Fibroblast of lung (primary cell): Measurements from ENCODE around the gene LIM2. TPM values are rescaled to one million over a fixed set of nuclear protein-coding genes. Genes with fewer than 3 reads are reported as not detected.
A peak's percentile ranks its signal among the peaks of the same experiment; 100 is the strongest.

ENCODE experiments used
- DNase-seq, 2 donors: peaks; one replicate each; pipeline versions ENCODE4 v3.0.0 to v3.0.0-alpha.2; 2010; ENCODE audit warnings: low read depth in 2 of 2
- H2AFZ ChIP-seq: 2 replicates; pipeline ENCODE4 v1.5.1; 2012; ENCODE audit warnings: low read length, control low read depth, inconsistent platforms
- H3K27ac ChIP-seq: 2 replicates; pipeline ENCODE4 v1.5.1; 2011; ENCODE audit warnings: low read length, control low read depth; ENCODE audit not compliant: insufficient read depth
- H3K27me3 ChIP-seq: 2 replicates; pipeline ENCODE4 v1.5.1; 2011; ENCODE audit warnings: mild to moderate bottlenecking, low read length; ENCODE audit not compliant: control insufficient read depth, insufficient read depth
- H3K36me3 ChIP-seq: 2 replicates; pipeline ENCODE4 v1.5.1; 2011; ENCODE audit warnings: low read length; ENCODE audit not compliant: control insufficient read depth, insufficient read depth
- H3K4me1 ChIP-seq: 2 replicates; pipeline ENCODE4 v1.5.1; 2011; ENCODE audit warnings: low read length; ENCODE audit not compliant: control insufficient read depth, insufficient read depth; ENCODE audit errors: extremely low read depth
- H3K4me2 ChIP-seq: 2 replicates; pipeline ENCODE4 v1.5.1; 2011; ENCODE audit warnings: low read length, control low read depth; ENCODE audit not compliant: insufficient read depth; ENCODE audit errors: extremely low read depth
- H3K4me3 ChIP-seq, 4 experiments: fragments of 200-600 bp in 1 of 4; sonication (generic) in 1 of 4; replicated peaks in 1 of 4; 2 replicates each; pipeline ENCODE4 v1.5.1; 2011 to 2016; ENCODE audit warnings: low read length in 4 of 4, low read depth in 3 of 4, mild to moderate bottlenecking in 3 of 4, control low read depth in 2 of 4, inconsistent platforms in 1 of 4, mixed read lengths in 1 of 4; ENCODE audit not compliant: insufficient read depth in 1 of 4; ENCODE audit errors: control extremely low read depth in 1 of 4
- H3K79me2 ChIP-seq: 2 replicates; pipeline ENCODE4 v1.5.1; 2012; ENCODE audit warnings: mild to moderate bottlenecking, low read length, inconsistent platforms; ENCODE audit not compliant: control insufficient read depth, insufficient read depth
- H3K9ac ChIP-seq: 2 replicates; pipeline ENCODE4 v1.5.1; 2011; ENCODE audit warnings: mild to moderate bottlenecking, low read length, control low read depth; ENCODE audit not compliant: insufficient read depth
- H3K9me3 ChIP-seq: 2 replicates; pipeline ENCODE4 v1.5.1; 2012; ENCODE audit warnings: low read depth, low read length; ENCODE audit not compliant: control insufficient read depth, insufficient read depth
- H4K20me1 ChIP-seq: 2 replicates; pipeline ENCODE4 v1.5.1; 2011; ENCODE audit warnings: low read length; ENCODE audit not compliant: control insufficient read depth, insufficient read depth; ENCODE audit errors: extremely low read depth
- EZH2 ChIP-seq: IDR thresholded peaks from 2 replicates; pipeline ENCODE4 v1.5.1; 2012; ENCODE audit warnings: low read length, control low read depth, mild to moderate bottlenecking; ENCODE audit errors: missing control alignments
- polyA plus RNA-seq, 2 donors: library from polyadenylated mRNA; depleted of rRNA in 1 of 2; stranded (reverse) in 1 of 2; unstranded in 1 of 2; fragments of >200 nt; gene quantifications; 2 replicates each; pipeline ENCODE4 v1.2.1, GENCODE V29; 2011 to 2012; ENCODE audit warnings: missing spikeins in 1 of 2
- total RNA-seq: library from RNA; depleted of rRNA; stranded (reverse); fragments of >200 nt; gene quantifications from 2 replicates; pipeline ENCODE4 v1.2.1, GENCODE V29; 2014
- TF ChIP-seq, protein P1 (sequence below), 2 donors: IDR thresholded peaks in 1 of 2; conservative IDR thresholded peaks in 1 of 2; 1 replicate in 1 of 2; 2 replicates in 1 of 2; pipeline ENCODE4 v1.5.1; 2011 to 2012; ENCODE audit warnings: low read length in 2 of 2, control low read depth in 1 of 2, inconsistent platforms in 1 of 2, low read depth in 1 of 2, mild to moderate bottlenecking in 1 of 2

Gene LIM2
- total and polyA plus RNA-seq, 2 donors (not counting 1 experiment from before 2014, with no cell fraction given), result not detected

DNA sequence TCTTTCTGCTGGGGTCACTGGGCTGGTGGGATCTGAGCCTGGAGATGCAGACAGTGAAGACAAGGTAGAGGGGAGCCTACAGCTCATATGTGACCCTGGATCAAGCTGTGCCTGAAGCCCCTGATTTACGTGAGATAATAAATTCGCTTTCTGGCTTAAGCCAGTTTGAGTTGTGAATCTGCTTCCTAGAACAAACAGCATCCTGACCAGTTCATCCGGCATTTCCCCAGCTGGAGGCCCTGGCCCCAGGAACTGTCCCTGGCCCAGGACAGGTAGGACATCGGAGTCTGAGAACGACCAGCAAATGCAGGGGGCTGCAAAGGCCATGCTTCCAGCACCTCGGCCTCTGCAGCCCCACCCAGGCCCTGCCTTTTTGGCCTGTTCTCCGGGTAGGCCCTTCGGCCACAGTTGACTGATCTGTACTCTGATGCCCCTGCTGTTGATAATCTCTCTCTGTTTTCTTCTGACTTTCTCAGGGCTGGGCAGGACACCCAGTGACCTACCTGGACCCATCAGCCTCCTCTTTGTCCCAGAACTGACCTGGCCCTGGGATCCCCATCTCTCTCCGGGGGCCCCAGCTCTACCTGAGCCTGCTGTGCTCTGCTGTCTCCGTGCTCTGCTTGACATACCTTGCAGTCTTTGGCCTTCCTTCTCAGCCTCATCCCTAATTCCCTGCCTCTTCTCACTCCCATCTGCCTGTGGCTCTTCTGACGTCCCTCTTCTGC, 36.3 kb downstream of the LIM2 start:
- H3K36me3 ChIP-seq, result peaks cover 4% of the 10 kb centered on the region
- TF ChIP-seq, protein P1, sequence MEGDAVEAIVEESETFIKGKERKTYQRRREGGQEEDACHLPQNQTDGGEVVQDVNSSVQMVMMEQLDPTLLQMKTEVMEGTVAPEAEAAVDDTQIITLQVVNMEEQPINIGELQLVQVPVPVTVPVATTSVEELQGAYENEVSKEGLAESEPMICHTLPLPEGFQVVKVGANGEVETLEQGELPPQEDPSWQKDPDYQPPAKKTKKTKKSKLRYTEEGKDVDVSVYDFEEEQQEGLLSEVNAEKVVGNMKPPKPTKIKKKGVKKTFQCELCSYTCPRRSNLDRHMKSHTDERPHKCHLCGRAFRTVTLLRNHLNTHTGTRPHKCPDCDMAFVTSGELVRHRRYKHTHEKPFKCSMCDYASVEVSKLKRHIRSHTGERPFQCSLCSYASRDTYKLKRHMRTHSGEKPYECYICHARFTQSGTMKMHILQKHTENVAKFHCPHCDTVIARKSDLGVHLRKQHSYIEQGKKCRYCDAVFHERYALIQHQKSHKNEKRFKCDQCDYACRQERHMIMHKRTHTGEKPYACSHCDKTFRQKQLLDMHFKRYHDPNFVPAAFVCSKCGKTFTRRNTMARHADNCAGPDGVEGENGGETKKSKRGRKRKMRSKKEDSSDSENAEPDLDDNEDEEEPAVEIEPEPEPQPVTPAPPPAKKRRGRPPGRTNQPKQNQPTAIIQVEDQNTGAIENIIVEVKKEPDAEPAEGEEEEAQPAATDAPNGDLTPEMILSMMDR (conservative IDR thresholded peaks at IDR 0.05 in 1 of 2, IDR thresholded peaks at IDR 0.05 in 1 of 2; ENCODE audit: low read depth in 1 of 2, low read length in 2 of 2), result no peak
- TF ChIP-seq EZH2, result no peak
- no peaks in the 10 kb centered on the region for H3K79me2 ChIP-seq
- no peak overlapping the region for H3K4me3 ChIP-seq
- H4K20me1 ChIP-seq, result no peaks in the 10 kb centered on the region
- no peak overlapping the region for H2AFZ ChIP-seq
- H3K9me3 ChIP-seq, result no peaks in the 10 kb centered on the region
- peak overlapping the region; percentile 43 for H3K27ac ChIP-seq
- DNase-seq, result no peak
- no peaks in the 10 kb centered on the region for H3K4me1 ChIP-seq
- no peak overlapping the region for H3K4me2 ChIP-seq
- H3K27me3 ChIP-seq, result no peaks in the 10 kb centered on the region
- no peak overlapping the region for H3K9ac ChIP-seq

DNA sequence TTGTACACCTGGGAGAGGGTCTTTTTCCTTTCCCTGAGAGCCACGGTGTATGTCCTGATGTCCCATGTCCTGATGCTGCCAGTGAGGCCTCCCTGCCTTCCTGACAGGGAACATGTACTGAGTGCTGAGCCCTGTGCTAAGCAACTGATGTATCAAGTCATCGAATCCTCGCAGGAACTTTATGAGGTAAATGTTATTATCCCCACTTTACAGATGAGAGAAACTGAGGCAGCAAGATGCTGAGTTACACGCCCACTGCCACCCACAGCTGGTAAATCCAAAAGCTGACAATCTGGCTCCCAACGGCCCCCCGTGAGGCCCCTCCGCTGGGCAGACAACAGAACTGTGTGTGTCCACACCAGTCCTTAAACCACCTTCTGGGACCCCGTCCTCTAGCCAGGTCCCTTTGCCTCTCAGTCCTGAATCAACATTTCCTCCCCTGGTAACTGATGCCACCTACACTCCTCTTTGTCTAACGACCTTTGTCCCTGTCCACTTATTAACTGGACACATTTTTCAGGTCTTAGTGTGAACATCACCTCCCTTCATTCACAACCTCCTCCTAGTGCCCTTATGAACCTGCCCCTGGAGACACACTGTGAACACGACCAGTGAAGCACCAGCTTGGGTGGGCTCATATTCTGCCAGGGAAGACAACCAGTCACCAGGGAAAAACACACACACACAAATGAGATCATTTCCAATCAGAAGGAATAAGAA, 40.4 kb downstream of the LIM2 start:
- Histone ChIP-seq H3K27me3 (no peaks in the 10 kb centered on the region), H3K36me3 (peaks cover 4% of the 10 kb centered on the region), H3K27ac (no peak overlapping the region), H3K9me3 (no peaks in the 10 kb centered on the region), H2AFZ (no peak overlapping the region), H3K4me2 (no peak overlapping the region), H3K9ac (no peak overlapping the region), H3K79me2 (no peaks in the 10 kb centered on the region), H4K20me1 (no peaks in the 10 kb centered on the region), H3K4me1 (no peaks in the 10 kb centered on the region), H3K4me3 (no peak overlapping the region)
- no peak for DNase-seq
- no peak for TF ChIP-seq EZH2
- TF ChIP-seq, protein P1 (conservative IDR thresholded peaks at IDR 0.05 in 1 of 2, IDR thresholded peaks at IDR 0.05 in 1 of 2; ENCODE audit: low read depth in 1 of 2, low read length in 2 of 2), result no peak

DNA sequence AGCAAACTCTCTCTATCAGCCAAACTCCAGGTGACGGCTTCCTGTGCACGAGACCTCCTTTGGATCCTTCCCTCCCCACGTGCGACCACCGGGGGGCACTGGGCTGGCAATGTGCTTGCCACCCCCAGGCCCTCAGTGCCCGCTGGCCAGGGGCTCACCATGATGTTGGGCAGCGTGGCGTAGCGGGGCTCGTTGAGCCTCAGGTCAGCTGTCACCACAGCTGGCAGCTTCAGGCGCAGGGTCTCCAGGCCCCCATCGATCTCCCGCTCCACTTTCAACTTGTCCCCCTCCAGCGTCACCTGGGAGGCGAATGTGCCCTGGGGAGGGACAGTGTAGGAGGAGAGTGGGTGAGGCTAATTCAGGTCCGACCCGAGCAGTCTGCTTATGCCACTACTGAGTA, 41.0 kb downstream of the LIM2 start:
- H2AFZ ChIP-seq, result no peak overlapping the region
- no peak overlapping the region for H3K9ac ChIP-seq
- no peak overlapping the region for H3K4me3 ChIP-seq
- no peaks in the 10 kb centered on the region for H3K4me1 ChIP-seq
- H3K36me3 ChIP-seq, result peaks cover 4% of the 10 kb centered on the region
- H3K27ac ChIP-seq, result no peak overlapping the region
- no peaks in the 10 kb centered on the region for H4K20me1 ChIP-seq
- H3K79me2 ChIP-seq, result no peaks in the 10 kb centered on the region
- no peak overlapping the region for H3K4me2 ChIP-seq
- DNase-seq, result no peak
- no peaks in the 10 kb centered on the region for H3K9me3 ChIP-seq
- TF ChIP-seq, protein P1 (conservative IDR thresholded peaks at IDR 0.05 in 1 of 2, IDR thresholded peaks at IDR 0.05 in 1 of 2; ENCODE audit: low read depth in 1 of 2, low read length in 2 of 2), result no peak
- TF ChIP-seq EZH2, result no peak
- H3K27me3 ChIP-seq, result no peaks in the 10 kb centered on the region
